SK-N-SH (cell line): ENCODE results near the gene SPINK6. TPM values are rescaled to one million over a fixed set of nuclear protein-coding genes. Genes with fewer than 3 reads are reported as not detected.

ENCODE experiments used
- CTCF ChIA-PET: fragments of 300-600, 350-600 bp; formaldehyde crosslinking; extraction: SDS; loops from one replicate; lab custom pipeline; 2021; lab: Yijun Ruan, JAX
- POLR2A ChIA-PET: fragments of 350-600 bp; sonication (Branson Sonifier 250); formaldehyde crosslinking; extraction: SDS; loops from one replicate; lab custom pipeline; 2020; ENCODE audit warnings: antibody characterized with exemption, inconsistent platforms; lab: Yijun Ruan, JAX
- DNase-seq: peaks from one replicate; pipeline ENCODE4 v3.0.0; 2012
- H2AFZ ChIP-seq: fragments of 200-600 bp; sonication (generic); 2 replicates; pipeline ENCODE4 v1.8.1; 2016; ENCODE audit warnings: antibody characterized with exemption, mild to moderate bottlenecking, low read depth
- H3F3A ChIP-seq: fragments of 200-600 bp; sonication (generic); replicated peaks from 2 replicates; pipeline ENCODE3; 2016; ENCODE audit warnings: antibody characterized with exemption, mild to moderate bottlenecking; ENCODE audit not compliant: insufficient read depth
- H3K27ac ChIP-seq, 2 experiments: fragments of 200-500 bp in 1 of 2; fragments of 200-600 bp in 1 of 2; sonication (Bioruptor generic) in 1 of 2; sonication (generic), shearing (Covaris generic) in 1 of 2; 2 replicates each; pipeline versions ENCODE4 v1.5.1 to v1.6.1; 2014 to 2016; ENCODE audit warnings: low read depth in 2 of 2, inconsistent platforms in 1 of 2, low read length in 1 of 2, mild to moderate bottlenecking in 1 of 2, mixed read lengths in 1 of 2
- H3K27me3 ChIP-seq: fragments of 200-600 bp; sonication (generic), shearing (Covaris generic); 2 replicates; pipeline ENCODE4 v1.6.1; 2016; ENCODE audit warnings: mixed run types; ENCODE audit not compliant: insufficient read depth
- H3K36me3 ChIP-seq, 2 experiments: fragments of 200-500 bp in 1 of 2; fragments of 200-600 bp in 1 of 2; sonication (Bioruptor generic) in 1 of 2; sonication (generic) in 1 of 2; replicated peaks in 1 of 2; 2 replicates each; pipeline versions ENCODE3 to v1.5.1; 2014 to 2016; ENCODE audit warnings: low read length in 1 of 2, mild to moderate bottlenecking in 1 of 2; ENCODE audit not compliant: insufficient read depth in 2 of 2, control insufficient read depth in 1 of 2
- H3K4me1 ChIP-seq, 2 experiments: fragments of 200-500 bp in 1 of 2; fragments of 200-600 bp in 1 of 2; sonication (Bioruptor generic) in 1 of 2; sonication (generic), shearing (Covaris generic) in 1 of 2; 2 replicates each; pipeline versions ENCODE4 v1.5.1 to v1.6.1; 2014 to 2016; ENCODE audit warnings: low read depth in 1 of 2, low read length in 1 of 2, mixed run types in 1 of 2; ENCODE audit not compliant: insufficient read depth in 2 of 2, control insufficient read depth in 1 of 2
- H3K4me2 ChIP-seq: fragments of 200-600 bp; sonication (generic), shearing (Covaris generic); 2 replicates; pipeline ENCODE4 v1.6.1; 2017; ENCODE audit warnings: mixed run types
- H3K4me3 ChIP-seq, 2 experiments: fragments of 200-500 bp in 1 of 2; fragments of 200-600 bp in 1 of 2; sonication (Bioruptor generic) in 1 of 2; sonication (generic), shearing (Covaris generic) in 1 of 2; 2 replicates each; pipeline versions ENCODE4 v1.5.1 to v1.8.1; 2014 to 2016; ENCODE audit warnings: low read depth in 2 of 2, inconsistent platforms in 1 of 2, low read length in 1 of 2, mild to moderate bottlenecking in 1 of 2, mixed read lengths in 1 of 2, moderate library complexity in 1 of 2
- H3K79me2 ChIP-seq: fragments of 200-600 bp; sonication (generic); 2 replicates; pipeline ENCODE4 v1.8.1; 2017; ENCODE audit warnings: mild to moderate bottlenecking; ENCODE audit not compliant: insufficient read depth
- H3K9ac ChIP-seq: fragments of 200-600 bp; sonication (generic); 2 replicates; pipeline ENCODE4 v1.6.1; 2017; ENCODE audit warnings: mixed run types
- H3K9me2 ChIP-seq: fragments of 200-600 bp; sonication (generic); 2 replicates; pipeline ENCODE4 v1.6.1; 2017; ENCODE audit warnings: mixed run types
- H3K9me3 ChIP-seq: fragments of 200-600 bp; sonication (generic); 2 replicates; pipeline ENCODE4 v1.6.1; 2017; ENCODE audit warnings: mixed run types, mild to moderate bottlenecking, moderate library complexity
- H4K20me1 ChIP-seq: fragments of 200-600 bp; sonication (generic); 2 replicates; pipeline ENCODE4 v1.6.1; 2017; ENCODE audit warnings: mild to moderate bottlenecking, mixed run types; ENCODE audit not compliant: insufficient read depth
- CHD2 ChIP-seq: fragments of 150-350 bp; IDR thresholded peaks from 2 replicates; pipeline ENCODE4 v1.6.1; 2018; ENCODE audit warnings: low read length; ENCODE audit not compliant: partially characterized antibody
- EP300 ChIP-seq, 2 experiments: IDR thresholded peaks; 2 replicates each; pipeline versions ENCODE4 v1.4.0 to v1.6.1; 2012; ENCODE audit warnings: borderline replicate concordance in 1 of 2, low read depth in 1 of 2, low read length in 1 of 2
- FOSL2 ChIP-seq: IDR thresholded peaks from 2 replicates; pipeline ENCODE4 v1.4.0; 2012; ENCODE audit warnings: low read depth, mild to moderate bottlenecking, moderate library complexity, borderline replicate concordance
- IRF3 ChIP-seq: fragments of 150-350 bp; IDR thresholded peaks from 2 replicates; pipeline ENCODE4 v1.6.1; 2016; ENCODE audit warnings: mild to moderate bottlenecking, low read depth, low read length
- MAX ChIP-seq: IDR thresholded peaks from 2 replicates; pipeline ENCODE4 v1.4.0; 2012; ENCODE audit warnings: low read depth
- NFIC ChIP-seq: IDR thresholded peaks from 2 replicates; pipeline ENCODE4 v1.4.0; 2012; ENCODE audit warnings: borderline replicate concordance
- PBX3 ChIP-seq: IDR thresholded peaks from 2 replicates; pipeline ENCODE4; 2012
- POLR2AphosphoS5 ChIP-seq: IDR thresholded peaks from 2 replicates; pipeline ENCODE4 v1.6.1; 2012; ENCODE audit warnings: low read depth, low read length
- RCOR1 ChIP-seq: fragments of 150-350 bp; IDR thresholded peaks from 2 replicates; pipeline ENCODE4 v1.6.1; 2017; ENCODE audit warnings: antibody characterized with exemption, low read length
- SIN3A ChIP-seq: IDR thresholded peaks from 2 replicates; pipeline ENCODE4 v1.6.1; 2012; ENCODE audit warnings: low read depth, mild to moderate bottlenecking, low read length, moderate library complexity, borderline replicate concordance
- SMC3 ChIP-seq: IDR thresholded peaks from 2 replicates; pipeline ENCODE4 v1.6.1; 2012; ENCODE audit warnings: low read depth, low read length, improper control_type of control experiment
- TCF12 ChIP-seq: IDR thresholded peaks from 2 replicates; pipeline ENCODE4 v1.4.0; 2012
- USF2 ChIP-seq: fragments of 150-350 bp; IDR thresholded peaks from 2 replicates; pipeline ENCODE4 v1.6.1; 2017; ENCODE audit warnings: antibody characterized with exemption, low read length, low read depth, borderline replicate concordance
- YY1 ChIP-seq: IDR thresholded peaks from 2 replicates; pipeline ENCODE4 v1.4.0; 2012; ENCODE audit warnings: low read depth, mild to moderate bottlenecking
- ZBTB33 ChIP-seq: IDR thresholded peaks from 2 replicates; pipeline ENCODE4 v1.4.0; 2012; ENCODE audit warnings: low read depth, borderline replicate concordance
- polyA plus RNA-seq, 3 experiments: library from polyadenylated mRNA; depleted of rRNA; stranded (reverse); fragments of >200 nt; gene quantifications; 2 replicates each; pipeline ENCODE4 v1.2.3, GENCODE V29; 2012

The SPINK6 gene
- polyA plus RNA-seq, 1 of the 3 experiments (the other 2 are of a cell fraction): not detected

GRCh38 chr5:148229840-148230239 lies 27.0 kb downstream of the SPINK6 start:
- Histone ChIP-seq H3K4me1 (no peaks in the 10 kb centered on the region), H3K27me3 (no peaks in the 10 kb centered on the region), H4K20me1 (no peaks in the 10 kb centered on the region), H3K9ac (no peak overlapping the region), H3K4me2 (no peak overlapping the region), H3K27ac (no peak overlapping the region), H3K79me2 (no peaks in the 10 kb centered on the region), H3K9me3 (no peaks in the 10 kb centered on the region), H3F3A (no peaks in the 10 kb centered on the region), H3K9me2 (no peaks in the 10 kb centered on the region), H3K4me3 (no peak overlapping the region), H3K36me3 (no peaks in the 10 kb centered on the region), H2AFZ (no peak overlapping the region)
- TF ChIP-seq SIN3A (no peak), RCOR1 (no peak), PBX3 (no peak), EP300 (IDR thresholded peaks at IDR 0.05; ENCODE audit: borderline replicate concordance in 1 of 2, low read depth in 1 of 2, low read length in 1 of 2) (no peak), ZBTB33 (no peak), SMC3 (no peak), IRF3 (no peak), MAX (no peak), FOSL2 (no peak), TCF12 (no peak), CHD2 (no peak), POLR2AphosphoS5 (no peak), YY1 (no peak), USF2 (no peak), NFIC (no peak)
- ChIA-PET CTCF (no interaction called here), POLR2A (no interaction called here)
- no peak for DNase-seq
